Left lung (tissue), 10 donors: ENCODE measurements around the gene C12orf76. TPM values are rescaled to one million over a fixed set of nuclear protein-coding genes. Genes with fewer than 3 reads are reported as not detected.
A peak's percentile ranks its signal among the peaks of the same experiment; 100 is the strongest.
"Not testable (repeated sequence)": the region's sequence is repeated elsewhere in the genome, so short reads cannot be mapped to it uniquely, and the experiment has no call there.

Source experiments
- ATAC-seq: fragments of 200-7000 bp; cut with Tn5 transposase; one replicate; pipeline ENCODE4 v1.9.1; 2020; ENCODE audit warnings: moderate library complexity
- DNase-seq, 4 donors: peaks; one replicate each; pipeline ENCODE4 v3.0.0-alpha.2; 2013 to 2020
- H3K27ac ChIP-seq, 2 donors: fragments of 200-600 bp; sonication (generic) in 1 of 2; one replicate each; pipeline versions ENCODE4 v1.5.0 to v1.8.0; 2020 to 2021
- H3K27me3 ChIP-seq, 2 donors: fragments of 200-600 bp; sonication (generic) in 1 of 2; one replicate each; pipeline versions ENCODE4 v1.5.0 to v1.8.0; 2020 to 2021
- H3K36me3 ChIP-seq, 2 donors: fragments of 200-600 bp; sonication (generic) in 1 of 2; one replicate each; pipeline versions ENCODE4 v1.5.0 to v1.8.0; 2020 to 2021
- H3K4me1 ChIP-seq, 2 donors: fragments of 200-600 bp; one replicate each; pipeline ENCODE4 v1.8.0; 2021
- H3K4me3 ChIP-seq, 2 donors: fragments of 200-600 bp; sonication (generic) in 1 of 2; one replicate each; pipeline versions ENCODE4 v1.5.0 to v1.8.0; 2020 to 2021; ENCODE audit warnings: mild to moderate bottlenecking in 1 of 2
- H3K9me3 ChIP-seq, 2 donors: fragments of 200-600 bp; sonication (generic) in 1 of 2; one replicate each; pipeline versions ENCODE4 v1.5.0 to v1.8.0; 2020 to 2021
- intact Hi-C, 2 donors: fragments of 100-400 bp; cut with DNase I; formaldehyde crosslinking; loops; one replicate each; pipeline versions ENCODE4 v1.11.2 to v1.14.2; 2022
- polyA plus RNA-seq, 6 donors: library from polyadenylated mRNA; unstranded; fragments of 120-200 nt; gene quantifications; one replicate each; pipeline ENCODE4 v1.2.1, GENCODE V29; 2013; ENCODE audit not compliant: insufficient read length in 6 of 6
- total RNA-seq, 2 donors: library from RNA; stranded (reverse); fragmentation: NEBNext Ultra II Directional; extraction: Animal tissue kit (Norgen Biotek cat#: 25700); gene quantifications; one replicate each; pipeline ENCODE4 v1.2.1, GENCODE V29; 2021
- TF ChIP-seq, protein P1 (sequence below), 2 donors: fragments of 200-600 bp; sonication (generic) in 1 of 2; IDR thresholded peaks; one replicate each; pipeline versions ENCODE4 v1.5.0 to v1.8.0; 2021; ENCODE audit warnings: antibody characterized with exemption in 2 of 2
- donor health status: DM: no; HTN: yes; CAD: no.
- donor health status: DM: no; HTN: no; CAD: no.

C12orf76 gene
- total and polyA plus RNA-seq, 8 donors, result 13.9 to 36.6 (median 34.5) TPM

DNA sequence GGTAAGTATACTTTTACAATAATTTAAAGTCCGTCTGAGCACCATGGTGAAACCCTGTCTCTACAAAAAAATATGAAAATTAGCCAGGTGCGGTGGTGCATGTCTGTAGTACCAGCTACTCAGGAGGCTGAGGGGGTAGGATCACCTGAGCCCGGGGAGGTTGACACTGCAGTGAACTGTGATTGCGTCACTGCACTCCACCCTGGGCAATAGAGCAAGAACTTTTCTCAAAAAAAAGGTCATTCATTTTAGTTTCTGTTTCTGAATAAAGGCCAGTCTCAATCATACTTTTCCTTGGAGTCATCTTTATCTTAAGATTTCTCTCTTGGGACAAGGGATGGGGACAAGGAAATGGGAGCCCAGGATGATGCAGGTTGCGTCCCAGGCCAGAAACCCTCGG, 36.2 kb downstream of the C12orf76 start:
- H3K9me3 ChIP-seq, result peaks cover 0 to 2% of the 10 kb centered on the region in 2 donors
- ATAC-seq, result peak; percentile 86
- H3K4me3 ChIP-seq, result no peak overlapping the region
- H3K27ac ChIP-seq, result peak overlapping the region; percentile 8 to 24
- intact Hi-C loops, result no loop called here
- H3K36me3 ChIP-seq, result peaks cover 0 to 47% of the 10 kb centered on the region in 2 donors
- TF ChIP-seq, protein P1, sequence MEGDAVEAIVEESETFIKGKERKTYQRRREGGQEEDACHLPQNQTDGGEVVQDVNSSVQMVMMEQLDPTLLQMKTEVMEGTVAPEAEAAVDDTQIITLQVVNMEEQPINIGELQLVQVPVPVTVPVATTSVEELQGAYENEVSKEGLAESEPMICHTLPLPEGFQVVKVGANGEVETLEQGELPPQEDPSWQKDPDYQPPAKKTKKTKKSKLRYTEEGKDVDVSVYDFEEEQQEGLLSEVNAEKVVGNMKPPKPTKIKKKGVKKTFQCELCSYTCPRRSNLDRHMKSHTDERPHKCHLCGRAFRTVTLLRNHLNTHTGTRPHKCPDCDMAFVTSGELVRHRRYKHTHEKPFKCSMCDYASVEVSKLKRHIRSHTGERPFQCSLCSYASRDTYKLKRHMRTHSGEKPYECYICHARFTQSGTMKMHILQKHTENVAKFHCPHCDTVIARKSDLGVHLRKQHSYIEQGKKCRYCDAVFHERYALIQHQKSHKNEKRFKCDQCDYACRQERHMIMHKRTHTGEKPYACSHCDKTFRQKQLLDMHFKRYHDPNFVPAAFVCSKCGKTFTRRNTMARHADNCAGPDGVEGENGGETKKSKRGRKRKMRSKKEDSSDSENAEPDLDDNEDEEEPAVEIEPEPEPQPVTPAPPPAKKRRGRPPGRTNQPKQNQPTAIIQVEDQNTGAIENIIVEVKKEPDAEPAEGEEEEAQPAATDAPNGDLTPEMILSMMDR (IDR thresholded peaks at IDR 0.05), result no peak
- peaks cover 6 to 42% of the 10 kb centered on the region in 2 donors for H3K4me1 ChIP-seq
- H3K27me3 ChIP-seq, result no peaks in the 10 kb centered on the region
- DNase-seq, result peak in 1 of 4 donors; percentile 65

DNA sequence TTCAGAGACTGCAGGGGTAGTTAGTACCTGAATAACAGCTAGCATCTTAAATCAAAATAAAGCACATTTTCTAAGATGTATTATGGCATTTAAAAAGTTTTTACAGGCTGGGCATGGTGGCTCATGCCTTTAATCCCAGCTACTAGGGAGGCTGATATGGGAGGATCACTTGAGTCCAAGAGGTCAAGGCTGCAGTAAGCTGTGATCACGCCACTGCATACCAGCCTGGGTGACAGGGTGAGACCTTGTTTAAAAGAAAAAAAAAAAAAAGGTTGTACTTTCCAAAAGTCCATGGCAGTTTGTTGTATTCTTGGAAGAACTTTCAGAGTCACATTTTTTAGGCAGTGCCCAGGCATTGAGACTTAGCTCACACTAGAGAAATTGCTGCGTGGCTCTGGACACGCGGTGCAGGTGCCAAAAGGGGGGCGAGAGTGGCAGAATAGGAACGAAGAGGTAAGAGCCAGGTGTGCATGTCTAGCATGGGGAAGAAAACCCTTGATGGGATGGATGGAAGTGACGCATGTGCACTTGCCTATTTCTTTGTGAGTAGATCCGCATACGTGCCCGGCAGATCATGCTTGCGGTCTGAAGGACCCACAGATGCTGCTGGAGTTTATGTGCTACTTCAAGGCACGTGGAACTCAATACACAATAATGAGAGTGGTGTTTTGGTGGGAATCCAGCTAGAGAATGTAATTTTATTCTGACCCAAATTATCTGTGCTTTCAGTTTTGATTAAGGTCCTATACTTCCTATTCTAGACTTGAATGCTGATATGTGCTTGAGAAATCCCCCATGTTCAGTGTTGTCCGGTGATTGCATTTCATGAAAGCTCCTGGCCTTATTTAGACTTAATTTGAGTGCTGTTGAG, 37.2 kb downstream of the C12orf76 start:
- H3K4me3 ChIP-seq, result no peak overlapping the region
- intact Hi-C loops, result no loop called here
- peaks cover 6 to 42% of the 10 kb centered on the region in 2 donors for H3K4me1 ChIP-seq
- H3K9me3 ChIP-seq, result peaks cover 0 to 3% of the 10 kb centered on the region in 2 donors
- H3K27me3 ChIP-seq, result no peaks in the 10 kb centered on the region
- TF ChIP-seq, protein P1 (IDR thresholded peaks at IDR 0.05), result no peak
- DNase-seq (no peak), ATAC-seq (no peak)
- peak overlapping the region in 1 of 2 donors; percentile 24 for H3K27ac ChIP-seq
- peaks cover 0 to 37% of the 10 kb centered on the region in 2 donors for H3K36me3 ChIP-seq

DNA sequence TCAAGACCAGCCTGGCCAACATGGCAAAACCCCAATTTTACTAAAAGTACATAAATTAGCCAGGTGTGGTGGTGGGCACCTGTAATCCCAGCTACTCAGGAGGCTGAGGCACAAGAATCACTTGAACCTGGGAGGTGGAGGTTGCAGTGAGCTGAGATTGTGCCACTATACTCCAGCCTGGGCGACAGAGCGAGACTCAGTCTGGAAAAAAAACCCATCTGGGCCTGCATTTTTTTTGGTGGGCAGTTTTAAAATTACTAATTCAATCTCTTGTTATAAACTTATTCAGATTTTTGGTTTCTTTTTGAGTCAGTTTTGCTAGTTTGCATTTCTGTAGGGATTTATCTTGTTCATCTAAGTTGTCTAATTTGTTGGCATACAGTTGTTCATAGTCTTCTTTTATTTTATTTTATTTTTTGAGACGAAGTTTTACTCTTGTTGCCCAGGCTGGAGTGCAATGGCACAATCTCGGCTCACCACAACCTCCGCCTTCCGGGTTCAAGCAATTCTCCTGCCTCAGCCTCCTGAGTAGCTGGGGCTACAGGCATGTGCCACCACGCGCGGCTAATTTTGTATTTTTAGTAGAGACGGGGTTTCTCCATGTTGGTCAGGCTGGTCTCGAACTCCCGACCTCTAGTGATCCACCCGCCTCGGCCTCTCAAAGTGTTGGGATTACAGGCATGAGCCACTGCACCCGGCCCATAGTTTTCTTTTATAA, 39.5 kb downstream of the C12orf76 start:
- H3K4me3 ChIP-seq, H3K27me3 ChIP-seq, H3K9me3 ChIP-seq, ATAC-seq, DNase-seq, intact Hi-C loops: not testable (repeated sequence)
- Histone ChIP-seq H3K4me1 (peaks cover 0 to 39% of the 10 kb centered on the region in 2 donors), H3K27ac (peak overlapping the region in 1 of 2 donors; percentile 91), H3K36me3 (peaks cover 0 to 16% of the 10 kb centered on the region in 2 donors)

DNA sequence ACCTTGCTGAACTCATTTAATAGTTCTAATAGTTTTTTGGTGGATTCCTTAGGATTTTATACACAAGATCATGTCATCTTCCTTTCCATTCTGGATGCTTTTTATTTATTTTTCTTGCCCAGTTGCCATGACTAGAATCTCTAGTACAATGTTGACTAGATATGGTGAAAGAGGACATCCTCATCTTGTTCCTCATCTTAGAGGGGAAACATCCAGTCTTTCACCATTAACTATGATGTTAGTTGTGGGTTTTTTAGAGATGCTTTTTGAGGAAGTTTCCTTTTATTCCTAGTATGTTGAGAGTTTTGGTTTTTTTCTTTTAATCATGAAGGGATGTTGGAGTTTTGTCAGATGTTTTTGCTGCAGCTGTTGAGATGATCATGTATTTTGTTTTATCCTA, 40.4 kb downstream of the C12orf76 start:
- DNase-seq (no peak), ATAC-seq (no peak)
- peak overlapping the region in 1 of 2 donors; percentile 91 for H3K27ac ChIP-seq
- H3K27me3 ChIP-seq, result no peaks in the 10 kb centered on the region
- H3K4me3 ChIP-seq, result no peak overlapping the region
- TF ChIP-seq, protein P1 (IDR thresholded peaks at IDR 0.05), result no peak
- H3K4me1 ChIP-seq, result peaks cover 0 to 46% of the 10 kb centered on the region in 2 donors
- intact Hi-C loops, result no loop called here
- H3K9me3 ChIP-seq, result peaks cover 0 to 3% of the 10 kb centered on the region in 2 donors
- peaks cover 0 to 14% of the 10 kb centered on the region in 2 donors for H3K36me3 ChIP-seq

DNA sequence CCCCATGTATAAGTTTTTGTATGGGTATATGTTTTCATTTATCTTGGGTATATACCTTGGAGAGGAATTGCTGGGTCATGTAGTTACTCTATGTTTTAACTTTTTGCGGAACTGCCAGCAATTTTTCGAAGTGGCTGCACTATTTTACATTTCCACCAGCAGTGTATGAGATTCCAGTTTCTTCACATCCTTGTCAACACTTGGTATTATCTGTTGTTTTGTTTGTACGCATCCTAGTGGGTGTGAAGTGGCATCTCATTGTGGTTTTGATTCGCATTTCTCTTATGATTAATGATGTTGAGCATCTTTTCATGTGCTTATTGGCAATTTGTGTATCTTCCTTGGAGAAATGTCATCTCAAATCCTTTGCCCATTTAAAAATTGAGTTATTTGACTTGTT, 42.2 kb downstream of the C12orf76 start:
- intact Hi-C loops, result no loop called here
- DNase-seq, result no peak
- TF ChIP-seq, protein P1 (IDR thresholded peaks at IDR 0.05), result no peak
- H3K9me3 ChIP-seq, result peaks cover 0 to 3% of the 10 kb centered on the region in 2 donors
- H3K36me3 ChIP-seq, result peaks cover 0 to 11% of the 10 kb centered on the region in 2 donors
- no peak for ATAC-seq
- no peaks in the 10 kb centered on the region for H3K27me3 ChIP-seq
- H3K4me1 ChIP-seq, result peaks cover 10 to 46% of the 10 kb centered on the region in 2 donors
- H3K4me3 ChIP-seq, result no peak overlapping the region
- no peak overlapping the region for H3K27ac ChIP-seq
